Measurements from ENCODE around the gene ACSF2.
"Not testable (repeated sequence)": the region's sequence is repeated elsewhere in the genome, so short reads cannot be mapped to it uniquely, and the experiment has no call there.

DNA sequence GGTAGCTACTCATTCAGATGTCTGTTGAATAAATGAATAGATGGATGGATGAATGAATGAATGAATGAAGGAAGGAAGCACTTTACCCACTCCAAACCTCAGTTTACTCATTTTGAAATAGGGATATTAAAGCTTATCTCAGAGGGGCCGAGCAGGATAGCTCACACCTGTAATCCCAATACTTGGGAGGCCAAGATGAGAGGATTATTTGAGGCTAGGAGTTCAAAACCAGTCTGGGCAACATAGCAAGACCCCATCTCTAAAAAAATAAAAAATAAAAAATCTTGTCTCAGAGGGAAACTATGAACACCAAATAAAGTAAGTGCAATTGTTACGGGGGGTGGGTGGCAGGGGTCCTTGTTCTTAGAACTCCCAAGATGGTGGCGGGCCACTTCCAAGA is 27.3 kb upstream of the ACSF2 start:
- TF ChIP-seq, protein P1, sequence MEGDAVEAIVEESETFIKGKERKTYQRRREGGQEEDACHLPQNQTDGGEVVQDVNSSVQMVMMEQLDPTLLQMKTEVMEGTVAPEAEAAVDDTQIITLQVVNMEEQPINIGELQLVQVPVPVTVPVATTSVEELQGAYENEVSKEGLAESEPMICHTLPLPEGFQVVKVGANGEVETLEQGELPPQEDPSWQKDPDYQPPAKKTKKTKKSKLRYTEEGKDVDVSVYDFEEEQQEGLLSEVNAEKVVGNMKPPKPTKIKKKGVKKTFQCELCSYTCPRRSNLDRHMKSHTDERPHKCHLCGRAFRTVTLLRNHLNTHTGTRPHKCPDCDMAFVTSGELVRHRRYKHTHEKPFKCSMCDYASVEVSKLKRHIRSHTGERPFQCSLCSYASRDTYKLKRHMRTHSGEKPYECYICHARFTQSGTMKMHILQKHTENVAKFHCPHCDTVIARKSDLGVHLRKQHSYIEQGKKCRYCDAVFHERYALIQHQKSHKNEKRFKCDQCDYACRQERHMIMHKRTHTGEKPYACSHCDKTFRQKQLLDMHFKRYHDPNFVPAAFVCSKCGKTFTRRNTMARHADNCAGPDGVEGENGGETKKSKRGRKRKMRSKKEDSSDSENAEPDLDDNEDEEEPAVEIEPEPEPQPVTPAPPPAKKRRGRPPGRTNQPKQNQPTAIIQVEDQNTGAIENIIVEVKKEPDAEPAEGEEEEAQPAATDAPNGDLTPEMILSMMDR (conservative IDR thresholded peaks at IDR 0.05), result not testable (repeated sequence)
- TF ChIP-seq ZFX (IDR thresholded peaks at IDR 0.05), result not testable (repeated sequence)
